Measurements from ENCODE around the gene POLR2M.

DNA sequence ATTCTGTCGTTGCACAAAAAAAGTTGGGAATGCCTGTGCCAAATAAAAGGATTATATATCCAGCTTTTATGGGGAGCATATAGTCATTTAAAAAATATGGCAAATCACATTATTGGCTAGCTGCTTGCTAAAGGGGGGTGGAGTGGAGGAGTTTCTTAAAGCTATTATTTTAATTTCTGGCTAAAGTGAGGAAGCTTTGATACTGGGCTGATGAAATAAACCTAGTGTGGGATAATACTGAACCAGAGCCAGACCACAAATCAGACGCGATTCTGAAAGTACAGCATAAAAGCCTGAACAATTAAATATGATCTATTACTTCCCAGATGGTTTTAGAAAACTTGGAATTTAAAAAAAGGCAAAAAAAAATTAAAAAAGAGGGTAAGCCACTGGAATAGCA, 14.4 kb downstream of the POLR2M start:
- TF ChIP-seq, protein P1, sequence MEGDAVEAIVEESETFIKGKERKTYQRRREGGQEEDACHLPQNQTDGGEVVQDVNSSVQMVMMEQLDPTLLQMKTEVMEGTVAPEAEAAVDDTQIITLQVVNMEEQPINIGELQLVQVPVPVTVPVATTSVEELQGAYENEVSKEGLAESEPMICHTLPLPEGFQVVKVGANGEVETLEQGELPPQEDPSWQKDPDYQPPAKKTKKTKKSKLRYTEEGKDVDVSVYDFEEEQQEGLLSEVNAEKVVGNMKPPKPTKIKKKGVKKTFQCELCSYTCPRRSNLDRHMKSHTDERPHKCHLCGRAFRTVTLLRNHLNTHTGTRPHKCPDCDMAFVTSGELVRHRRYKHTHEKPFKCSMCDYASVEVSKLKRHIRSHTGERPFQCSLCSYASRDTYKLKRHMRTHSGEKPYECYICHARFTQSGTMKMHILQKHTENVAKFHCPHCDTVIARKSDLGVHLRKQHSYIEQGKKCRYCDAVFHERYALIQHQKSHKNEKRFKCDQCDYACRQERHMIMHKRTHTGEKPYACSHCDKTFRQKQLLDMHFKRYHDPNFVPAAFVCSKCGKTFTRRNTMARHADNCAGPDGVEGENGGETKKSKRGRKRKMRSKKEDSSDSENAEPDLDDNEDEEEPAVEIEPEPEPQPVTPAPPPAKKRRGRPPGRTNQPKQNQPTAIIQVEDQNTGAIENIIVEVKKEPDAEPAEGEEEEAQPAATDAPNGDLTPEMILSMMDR (IDR thresholded peaks at IDR 0.05) = no peak
- no peak for TF ChIP-seq POLR2A (IDR thresholded peaks at IDR 0.05)

All from uterus (tissue), 2 donors.